WTC11 (cell line): ENCODE measurements around the gene ITFG1.

Experiments
- ATF3 ChIP-seq: sonication (generic); formaldehyde crosslinking; conservative IDR thresholded peaks from 2 replicates; pipeline ENCODE4 v1.8.1; 2022; ENCODE audit warnings: mild to moderate bottlenecking, missing genetic modification reagents
- ATF6 ChIP-seq: sonication (generic); formaldehyde crosslinking; IDR thresholded peaks from 2 replicates; pipeline ENCODE4 v1.8.1; 2023; ENCODE audit warnings: mild to moderate bottlenecking, missing genetic modification reagents
- CBFB ChIP-seq: sonication (generic); formaldehyde crosslinking; IDR thresholded peaks from 2 replicates; pipeline ENCODE4 v1.8.1; 2022; ENCODE audit warnings: mild to moderate bottlenecking, low read depth, missing genetic modification reagents
- CTCF ChIP-seq: fragments of 200-600 bp; IDR thresholded peaks from 2 replicates; pipeline ENCODE4 v1.8.0; 2022; ENCODE audit warnings: antibody characterized with exemption
- NFYB ChIP-seq: sonication (generic); formaldehyde crosslinking; conservative IDR thresholded peaks from 2 replicates; pipeline ENCODE4 v1.8.0; 2022; ENCODE audit warnings: low read depth, missing genetic modification reagents
- SMAD4 ChIP-seq: sonication (generic); formaldehyde crosslinking; IDR thresholded peaks from 2 replicates; pipeline ENCODE4 v1.8.0; 2022; ENCODE audit warnings: mild to moderate bottlenecking, missing genetic modification reagents

GRCh38 chr16:47358816-47359215 lies 102.0 kb downstream of the ITFG1 start:
- TF ChIP-seq NFYB (CRISPR knock-in tag) (no peak), CBFB (CRISPR knock-in tag) (no peak), ATF6 (CRISPR knock-in tag) (no peak), ATF3 (CRISPR knock-in tag) (no peak), CTCF (no peak), SMAD4 (no peak)
